Islet precursor cell (in vitro differentiated cells): ENCODE measurements around the gene HIVEP2.
"Not testable (repeated sequence)": the region's sequence is repeated elsewhere in the genome, so short reads cannot be mapped to it uniquely, and the experiment has no call there.

ENCODE experiments used
- DNase-seq: peaks from one replicate; pipeline ENCODE4 v3.0.0-alpha.2; 2018

HIVEP2 gene

DNA sequence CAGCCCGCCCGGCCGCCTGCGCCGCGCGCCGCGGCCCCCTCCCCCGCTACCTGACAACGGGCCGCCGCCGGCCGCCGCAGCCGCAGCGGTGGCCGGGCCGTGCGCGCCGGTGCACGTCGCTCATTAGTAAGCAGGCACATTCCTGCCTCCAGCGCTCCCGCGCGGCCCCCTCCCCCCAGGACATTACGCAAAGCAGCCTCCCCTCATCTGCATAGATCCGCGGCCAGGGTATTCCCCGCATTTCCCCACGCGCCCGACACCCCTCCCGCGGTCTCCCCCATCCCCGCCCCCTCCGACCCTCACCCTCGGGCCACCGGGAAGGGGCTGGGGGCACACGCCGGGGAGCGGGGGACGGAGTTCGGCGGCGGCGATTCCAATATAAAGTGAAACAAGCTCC lies at the start of gene HIVEP2:
TSS of gene HIVEP2 (minus strand) at position 128 of the 397 bp plus-strand sequence. CDS start 170,438 bp downstream, outside the sequence.
- peak; percentile 93 for DNase-seq

GRCh38 chr6:142993977-142994376 lies 49.0 kb upstream of the HIVEP2 start:
- DNase-seq, result no peak

GRCh38 chr6:142987490-142987889 lies 42.5 kb upstream of the HIVEP2 start:
- DNase-seq, result no peak

GRCh38 chr6:142985281-142985680 lies 40.3 kb upstream of the HIVEP2 start:
- no peak for DNase-seq

DNA sequence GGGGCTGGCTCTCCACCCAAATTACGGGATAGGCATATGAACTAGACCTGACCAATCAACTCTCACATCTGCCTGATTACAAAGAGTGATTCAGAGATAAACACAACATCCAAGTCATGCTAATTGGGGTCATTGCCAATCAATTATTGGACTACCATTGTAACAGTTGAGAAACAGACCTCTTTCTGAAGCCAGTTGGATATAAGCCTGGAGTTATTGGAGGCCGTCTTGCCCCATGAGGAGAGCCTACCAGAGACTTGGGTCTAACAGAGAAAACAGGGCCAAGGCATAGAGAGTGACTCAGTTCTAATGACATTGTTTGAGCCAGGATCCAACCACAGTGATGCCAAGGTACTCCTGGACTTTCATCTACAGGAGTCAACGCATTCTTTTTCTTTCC lies 39.4 kb upstream of the HIVEP2 start:
- no peak for DNase-seq

GRCh38 chr6:142975365-142975764 lies 30.4 kb upstream of the HIVEP2 start:
- no peak for DNase-seq

DNA sequence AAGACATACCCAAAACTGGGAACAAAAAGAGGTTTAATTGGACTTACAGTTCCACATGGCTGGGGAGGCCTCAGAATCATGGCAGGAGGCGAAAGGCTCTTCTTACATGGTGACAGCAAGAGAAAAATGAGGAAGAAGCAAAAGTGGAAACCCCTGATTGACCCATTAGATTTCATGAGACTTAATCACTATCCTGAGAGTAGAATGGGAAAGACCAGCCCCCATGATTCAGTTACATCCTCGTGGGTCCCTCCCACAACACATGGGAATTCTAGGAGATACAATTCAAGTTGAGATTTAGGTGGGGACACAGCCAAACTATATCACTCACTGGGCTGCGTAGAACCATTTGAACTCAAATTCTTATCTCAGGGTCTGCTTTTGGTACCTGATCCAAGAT lies 26.0 kb upstream of the HIVEP2 start:
- not testable (repeated sequence) for DNase-seq

DNA sequence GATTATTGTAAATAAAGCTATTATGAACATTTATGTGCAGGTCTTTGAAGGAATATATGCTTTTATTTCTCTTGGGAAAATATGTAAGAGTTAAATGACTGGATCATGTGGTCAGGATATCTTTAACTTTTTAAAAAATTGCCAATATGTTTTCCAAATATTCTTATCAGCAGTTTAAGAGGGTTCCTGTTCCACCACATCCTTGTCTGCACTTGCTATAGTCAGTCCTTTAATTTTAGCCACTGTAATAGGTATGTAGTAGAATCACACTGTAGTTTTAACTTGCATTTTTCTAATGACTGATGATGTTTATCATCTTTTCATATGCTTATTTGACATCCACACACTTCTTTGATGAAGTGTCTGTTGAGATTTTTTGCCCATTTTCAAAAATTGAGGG lies 23.6 kb upstream of the HIVEP2 start:
- DNase-seq, result no peak

GRCh38 chr6:142966294-142966693 lies 21.3 kb upstream of the HIVEP2 start:
- DNase-seq, result no peak

- DNase-seq, result no peak
These were observed 20.2 kb upstream of the HIVEP2 start for GRCh38 chr6:142965164-142965563.

DNA sequence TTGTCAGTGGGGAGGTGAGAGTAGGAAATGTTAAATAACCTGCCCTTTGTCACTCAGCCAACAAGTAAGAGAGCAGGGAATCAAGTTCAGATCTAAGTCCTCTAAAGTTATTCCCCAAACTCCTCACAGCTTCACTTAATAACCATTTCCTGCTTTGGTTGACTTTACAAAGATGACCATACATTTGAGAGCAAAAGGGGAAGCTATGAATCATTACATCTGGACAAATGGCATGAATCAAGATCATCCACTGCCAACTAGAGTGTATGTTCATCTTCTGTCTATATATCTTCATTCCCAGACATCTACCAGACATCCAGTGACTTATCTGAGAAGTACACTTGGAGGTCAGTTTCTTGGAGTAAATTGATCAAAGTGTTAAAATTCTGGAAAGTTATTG lies 15.1 kb upstream of the HIVEP2 start:
- no peak for DNase-seq

- DNase-seq, result no peak
These were observed 13.4 kb upstream of the HIVEP2 start for GRCh38 chr6:142958343-142958742.

GRCh38 chr6:142956726-142957125 lies 11.8 kb upstream of the HIVEP2 start:
- DNase-seq, result no peak

- no peak for DNase-seq
These were observed 9.9 kb upstream of the HIVEP2 start for GRCh38 chr6:142954844-142955243.

- no peak for DNase-seq
These were observed 8.6 kb upstream of the HIVEP2 start for GRCh38 chr6:142953373-142954273.

- no peak for DNase-seq
These were observed 7.6 kb upstream of the HIVEP2 start for GRCh38 chr6:142952614-142953013.

GRCh38 chr6:142950291-142950690 lies 5.3 kb upstream of the HIVEP2 start:
- DNase-seq, result peak; percentile 61

DNA sequence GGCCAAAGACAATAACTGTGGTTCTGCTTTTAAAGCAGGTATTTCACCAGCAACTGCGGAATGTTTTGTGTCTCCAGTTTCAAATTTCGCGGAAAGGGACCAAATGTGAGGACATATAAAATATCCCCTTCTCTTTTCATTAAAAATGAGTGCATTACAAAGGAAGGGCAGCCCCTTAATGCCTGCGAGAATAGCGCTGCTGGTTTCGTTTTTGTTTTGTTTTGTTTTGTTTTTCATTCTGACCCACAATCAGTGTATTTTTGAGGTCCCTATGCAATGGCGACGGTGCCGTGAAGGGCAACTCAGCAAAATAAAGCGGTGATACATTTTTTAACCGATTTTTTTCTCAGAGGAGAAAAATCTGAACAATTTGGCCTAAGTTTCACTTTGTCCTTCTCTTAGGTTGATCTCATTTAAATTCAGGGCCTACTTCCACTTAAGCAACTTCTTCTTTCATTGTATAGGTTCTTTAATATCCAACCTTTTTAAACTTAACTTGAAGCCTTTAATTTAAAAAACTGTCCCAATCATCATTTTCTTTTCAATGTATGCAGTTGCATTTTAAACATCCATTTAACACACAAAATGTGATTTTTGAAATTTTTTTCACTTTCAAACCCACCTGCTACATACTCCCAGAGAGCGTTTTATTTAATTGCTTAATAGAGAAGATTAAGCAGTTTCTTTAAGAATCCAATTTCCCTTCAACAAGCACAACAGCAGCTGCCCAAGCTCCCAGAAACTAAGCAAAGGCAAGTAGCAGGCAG lies 2.9 kb upstream of the HIVEP2 start:
- no peak for DNase-seq

- DNase-seq, result peak; percentile 83
These were observed 2.1 kb upstream of the HIVEP2 start for GRCh38 chr6:142946924-142947713.

DNA sequence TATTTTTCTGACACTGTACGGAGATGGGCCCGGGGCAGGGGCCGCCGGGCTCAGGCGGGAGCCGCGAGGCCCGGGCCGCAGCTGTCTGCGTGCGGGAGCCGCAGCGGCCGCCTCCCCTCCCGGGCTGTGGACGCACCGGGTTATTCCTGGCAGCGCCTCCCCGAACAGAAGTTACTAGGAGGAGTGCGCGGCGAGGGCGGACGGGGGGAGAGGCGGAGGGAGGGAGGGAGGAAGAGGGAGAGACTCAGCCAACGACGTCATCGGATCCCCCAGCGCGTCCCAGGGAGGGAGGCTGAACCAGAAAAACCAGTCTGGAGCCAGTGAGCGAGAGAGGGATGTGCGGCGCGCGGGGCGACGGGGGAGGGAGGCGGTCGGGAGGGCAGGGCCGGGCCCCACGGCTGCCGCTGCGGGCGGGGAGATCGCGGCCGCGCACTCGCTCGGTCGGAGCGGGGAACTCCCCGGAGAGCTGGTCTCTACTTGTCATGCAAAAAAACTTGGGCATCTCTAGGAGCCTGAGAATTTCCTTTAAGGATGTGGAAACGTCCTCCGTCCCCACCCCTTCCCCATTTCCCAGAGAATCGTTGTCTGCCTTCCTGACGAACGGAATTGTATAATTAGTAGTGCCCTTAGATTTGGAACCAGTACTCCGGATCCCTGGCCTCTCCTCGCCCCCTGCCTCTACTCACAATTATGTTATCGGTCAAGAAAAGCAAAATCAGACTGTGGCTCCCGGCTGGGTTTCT lies 1.4 kb upstream of the HIVEP2 start:
- peak; percentile 99 for DNase-seq

- peak; percentile 83 for DNase-seq
These were observed 637 bp upstream of the HIVEP2 start for GRCh38 chr6:142945446-142946180.
